ENCODE data around the gene MAPK9.

Gene MAPK9

GRCh38 chr5:180201051-180201987, 90.6 kb downstream of the MAPK9 start:
- DNase-seq, result peak; percentile 27

DNA sequence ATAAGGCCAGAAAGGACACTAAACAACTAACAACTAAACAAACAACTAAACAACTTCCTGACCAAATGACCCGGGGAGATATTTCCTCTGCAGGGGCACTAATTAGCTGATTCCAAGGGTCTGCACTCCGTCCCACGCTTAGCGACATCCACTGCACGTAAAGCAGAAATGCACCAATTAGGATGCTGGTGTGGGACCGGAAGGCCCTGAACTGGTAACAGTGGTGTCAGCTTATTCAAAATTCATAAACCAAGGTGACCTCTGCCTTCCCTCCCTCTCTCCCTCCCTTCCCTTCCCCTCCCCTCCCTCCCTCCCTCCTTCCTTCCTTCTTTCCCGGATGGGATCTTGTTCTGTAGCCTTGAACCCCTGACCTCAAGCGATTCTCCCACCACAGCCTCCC, 92.5 kb downstream of the MAPK9 start:
- no peak for DNase-seq

GRCh38 chr5:180198208-180198607, 93.7 kb downstream of the MAPK9 start:
- no peak for DNase-seq

GRCh38 chr5:180197016-180197702, 94.7 kb downstream of the MAPK9 start:
- DNase-seq, result no peak

- no peak for DNase-seq
These were observed 97.2 kb downstream of the MAPK9 start for GRCh38 chr5:180194410-180195345.

- DNase-seq, result no peak
These were observed 98.0 kb downstream of the MAPK9 start for GRCh38 chr5:180193749-180194375.

DNA sequence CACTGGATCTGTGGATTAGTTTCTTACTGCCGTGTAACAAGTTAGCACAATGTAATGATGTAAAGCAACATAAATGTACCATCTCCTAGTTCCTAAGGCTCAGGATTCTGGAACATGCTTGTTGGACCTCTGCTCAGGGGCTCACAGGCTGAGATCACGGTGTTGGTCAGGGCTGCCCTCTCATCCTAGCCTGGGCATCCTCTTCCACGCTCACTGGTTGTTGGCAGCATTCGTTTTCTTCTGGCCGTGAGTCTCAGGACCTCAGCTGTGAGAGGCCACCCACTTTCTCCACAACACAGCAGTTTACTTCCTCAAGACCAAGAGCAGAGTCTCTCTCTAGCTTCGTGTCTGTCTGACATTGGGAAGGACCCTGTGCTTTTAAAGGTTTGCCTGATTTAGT, 100.2 kb downstream of the MAPK9 start:
- DNase-seq, result no peak

GRCh38 chr5:180187767-180188166, 104.1 kb downstream of the MAPK9 start:
- DNase-seq, result no peak

All from suppressor macrophage treated with lipopolysaccharide for 4 hours (primary cell).